Body of pancreas (tissue), 4 donors: ENCODE results near the gene CTAGE1. TPM values are rescaled to one million over a fixed set of nuclear protein-coding genes. Genes with fewer than 3 reads are reported as not detected.

Source experiments
- ATAC-seq: fragments of 150-250 bp; one replicate; pipeline ENCODE4 v1.9.1; 2016
- DNase-seq, 4 donors: peaks; one replicate each; pipeline ENCODE4 v3.0.0-alpha.2; 2019
- H3K27ac ChIP-seq, 4 donors: fragments of 200-600 bp; sonication (generic); 1 replicate in 3 of 4; 2 replicates in 1 of 4; pipeline versions ENCODE4 v1.5.1 to v1.6.1; 2016 to 2019; ENCODE audit warnings: mild to moderate bottlenecking in 1 of 4, mixed read lengths in 1 of 4, moderate library complexity in 1 of 4
- H3K27me3 ChIP-seq, 2 donors: fragments of 200-600 bp; sonication (generic); one replicate each; pipeline ENCODE4 v1.6.0; 2016; ENCODE audit warnings: mild to moderate bottlenecking in 1 of 2
- H3K36me3 ChIP-seq, 2 donors: fragments of 200-600 bp; sonication (generic); replicated peaks in 1 of 2; 2 replicates each; pipeline ENCODE4 v1.5.1; 2016; ENCODE audit warnings: low read depth in 2 of 2; ENCODE audit not compliant: insufficient read depth in 1 of 2
- H3K4me1 ChIP-seq: fragments of 200-600 bp; sonication (generic); one replicate; pipeline ENCODE4 v1.6.0; 2016
- H3K4me3 ChIP-seq, 2 donors: fragments of 200-600 bp; sonication (generic); 1 replicate in 1 of 2; 2 replicates in 1 of 2; pipeline ENCODE4 v1.5.1; 2016 to 2019
- H3K9me3 ChIP-seq, 3 donors: fragments of 200-600 bp; sonication (generic); 1 replicate in 2 of 3; 2 replicates in 1 of 3; pipeline ENCODE4 v1.5.1; 2016
- POLR2A ChIP-seq, 3 donors: fragments of 450-650 bp; IDR thresholded peaks; one replicate each; pipeline ENCODE4 v1.6.1; 2016; ENCODE audit warnings: antibody characterized with exemption in 3 of 3, mild to moderate bottlenecking in 2 of 3
- WGBS, 2 donors: methylation state at CpG; one replicate each; pipeline ENCODE4 v1.1.5; 2017; 5-methylcytosine and 5-hydroxymethylcytosine counted together
- intact Hi-C: fragments of 100-400 bp; cut with DNase I; formaldehyde crosslinking; loops from one replicate; pipeline ENCODE4 v1.15.1; 2023
- total RNA-seq, 2 donors: library from RNA; depleted of rRNA; stranded (reverse); fragments of >200 nt; gene quantifications; one replicate each; pipeline ENCODE4 v1.1.0, GENCODE V29; 2016
- TF ChIP-seq, protein P1 (sequence below), 7 experiments: fragments of 450-650 bp in 4 of 7; fragments of 200-600 bp in 3 of 7; sonication (generic) in 3 of 7; IDR thresholded peaks; one replicate each; pipeline ENCODE4 v1.5.1; 2016 to 2019; ENCODE audit warnings: antibody characterized with exemption in 7 of 7

Gene CTAGE1
- total RNA-seq, 2 donors from 2014 or later, result not detected

DNA sequence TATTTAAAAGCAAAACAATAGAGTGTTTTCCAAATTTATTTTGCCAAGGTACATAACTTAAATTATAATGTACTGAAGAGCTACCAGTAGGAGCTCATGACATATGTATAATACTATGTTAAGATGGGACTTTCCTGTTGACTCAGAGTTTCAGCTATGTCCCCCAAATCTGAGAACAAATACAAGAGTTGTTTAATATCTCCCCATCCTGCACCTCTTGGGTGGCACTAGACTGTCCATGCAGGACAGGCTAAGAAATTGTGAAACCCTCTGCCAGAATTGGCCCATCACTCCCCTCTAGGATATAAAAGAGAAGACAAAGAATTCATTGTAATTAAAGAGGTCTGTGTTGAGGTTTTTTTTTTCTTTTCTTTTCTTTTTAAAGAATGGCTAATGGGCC, 21.7 kb upstream of the CTAGE1 start:
- Histone ChIP-seq H3K27ac (no peak overlapping the region), H3K4me1 (no peaks in the 10 kb centered on the region), H3K27me3 (no peaks in the 10 kb centered on the region), H3K36me3 (no peaks in the 10 kb centered on the region), H3K4me3 (no peak overlapping the region), H3K9me3 (no peaks in the 10 kb centered on the region)
- intact Hi-C loops, result no loop called here
- no peak for TF ChIP-seq POLR2A (IDR thresholded peaks at IDR 0.05)
- TF ChIP-seq, protein P1, sequence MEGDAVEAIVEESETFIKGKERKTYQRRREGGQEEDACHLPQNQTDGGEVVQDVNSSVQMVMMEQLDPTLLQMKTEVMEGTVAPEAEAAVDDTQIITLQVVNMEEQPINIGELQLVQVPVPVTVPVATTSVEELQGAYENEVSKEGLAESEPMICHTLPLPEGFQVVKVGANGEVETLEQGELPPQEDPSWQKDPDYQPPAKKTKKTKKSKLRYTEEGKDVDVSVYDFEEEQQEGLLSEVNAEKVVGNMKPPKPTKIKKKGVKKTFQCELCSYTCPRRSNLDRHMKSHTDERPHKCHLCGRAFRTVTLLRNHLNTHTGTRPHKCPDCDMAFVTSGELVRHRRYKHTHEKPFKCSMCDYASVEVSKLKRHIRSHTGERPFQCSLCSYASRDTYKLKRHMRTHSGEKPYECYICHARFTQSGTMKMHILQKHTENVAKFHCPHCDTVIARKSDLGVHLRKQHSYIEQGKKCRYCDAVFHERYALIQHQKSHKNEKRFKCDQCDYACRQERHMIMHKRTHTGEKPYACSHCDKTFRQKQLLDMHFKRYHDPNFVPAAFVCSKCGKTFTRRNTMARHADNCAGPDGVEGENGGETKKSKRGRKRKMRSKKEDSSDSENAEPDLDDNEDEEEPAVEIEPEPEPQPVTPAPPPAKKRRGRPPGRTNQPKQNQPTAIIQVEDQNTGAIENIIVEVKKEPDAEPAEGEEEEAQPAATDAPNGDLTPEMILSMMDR (IDR thresholded peaks at IDR 0.05), result no peak
- DNase-seq (no peak), ATAC-seq (no peak)

DNA sequence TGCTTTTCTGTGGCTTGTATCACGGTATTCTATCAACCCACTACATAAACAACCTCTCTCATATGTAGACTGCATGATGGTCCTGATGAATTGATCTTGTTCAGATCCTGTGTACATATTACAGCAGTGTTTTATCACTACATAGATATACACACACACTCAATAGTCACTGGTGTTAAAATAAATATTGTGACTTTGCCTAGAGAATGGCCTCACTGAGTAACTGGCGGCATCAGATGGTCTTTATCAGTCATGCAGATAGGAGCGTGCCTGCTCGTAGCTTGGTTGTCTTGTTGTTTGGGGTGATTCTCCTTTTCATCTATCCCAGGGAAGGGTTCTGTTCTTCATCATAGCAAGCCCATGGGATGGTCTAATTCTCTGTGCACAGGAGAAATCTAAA, 18.4 kb upstream of the CTAGE1 start:
- 61 to 65% methylated on average over 4 of the region's 4 CpGs for WGBS, 2 donors
- H3K4me1 ChIP-seq, result peaks cover 13% of the 10 kb centered on the region
- intact Hi-C loops, result no loop called here
- no peak overlapping the region for H3K4me3 ChIP-seq
- DNase-seq (no peak), ATAC-seq (no peak)
- no peaks in the 10 kb centered on the region for H3K36me3 ChIP-seq
- TF ChIP-seq, protein P1 (IDR thresholded peaks at IDR 0.05), result no peak
- no peaks in the 10 kb centered on the region for H3K9me3 ChIP-seq
- no peak overlapping the region for H3K27ac ChIP-seq
- no peaks in the 10 kb centered on the region for H3K27me3 ChIP-seq

DNA sequence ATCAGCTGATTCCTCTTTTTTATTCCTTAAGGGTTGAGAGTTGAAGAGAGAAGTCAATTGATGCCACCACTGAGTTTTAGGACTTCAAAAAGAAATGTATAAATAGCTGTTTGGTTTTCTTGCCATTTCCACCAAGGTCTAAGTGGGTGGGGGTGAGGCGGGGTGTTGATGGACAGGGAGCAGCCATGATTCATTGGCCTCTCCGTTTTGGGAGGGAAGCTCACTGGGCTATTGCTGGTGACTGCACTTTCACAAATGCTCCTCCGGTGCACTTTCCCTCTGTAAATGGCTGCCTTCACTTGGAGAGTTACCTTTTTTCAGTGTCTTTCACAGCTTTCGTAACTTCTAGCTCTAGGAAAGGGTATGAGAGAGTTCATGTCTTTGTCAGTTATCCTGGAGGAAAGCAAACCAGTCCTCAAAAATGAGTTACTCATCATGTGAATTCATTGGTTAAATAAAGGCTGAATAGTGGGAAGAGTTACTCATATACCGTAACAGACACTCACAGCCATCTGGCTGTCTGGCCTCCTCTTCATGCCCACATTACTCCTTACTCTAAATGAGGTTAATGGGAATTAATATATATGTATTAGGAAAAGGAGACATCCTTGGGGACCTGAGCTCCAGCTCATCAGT, 17.4 kb upstream of the CTAGE1 start:
- Histone ChIP-seq H3K4me1 (peaks cover 13% of the 10 kb centered on the region), H3K36me3 (no peaks in the 10 kb centered on the region), H3K27me3 (no peaks in the 10 kb centered on the region), H3K9me3 (no peaks in the 10 kb centered on the region), H3K27ac (no peak overlapping the region), H3K4me3 (no peak overlapping the region)
- intact Hi-C loops, result no loop called here
- ATAC-seq (no peak), DNase-seq (no peak)
- TF ChIP-seq, protein P1 (IDR thresholded peaks at IDR 0.05), result no peak
- TF ChIP-seq POLR2A (IDR thresholded peaks at IDR 0.05), result no peak
- 82 to 89% methylated on average over 5 of the region's 5 CpGs for WGBS, 2 donors

DNA sequence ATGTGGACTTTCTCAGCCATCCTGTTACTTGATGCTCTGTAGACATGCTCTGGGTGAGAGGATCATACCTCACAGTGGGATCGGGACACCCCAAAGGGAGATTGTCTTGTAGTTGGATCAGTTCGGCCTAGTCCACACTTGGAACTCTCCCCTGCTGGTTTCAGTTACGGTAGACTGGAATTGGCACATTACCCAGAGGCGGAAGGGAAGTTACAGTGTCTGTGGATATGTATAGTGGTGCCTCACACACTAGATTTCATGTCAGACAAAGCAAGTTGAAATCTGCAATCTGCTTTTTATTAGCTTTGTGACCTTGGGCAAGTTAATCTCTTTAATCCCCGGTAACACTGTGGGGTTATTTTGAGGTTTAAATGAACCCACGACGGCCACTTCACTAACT, 16.2 kb upstream of the CTAGE1 start:
- Histone ChIP-seq H3K27ac (no peak overlapping the region), H3K27me3 (no peaks in the 10 kb centered on the region), H3K9me3 (no peaks in the 10 kb centered on the region), H3K4me3 (no peak overlapping the region), H3K36me3 (no peaks in the 10 kb centered on the region), H3K4me1 (peaks cover 23% of the 10 kb centered on the region)
- DNase-seq (no peak), ATAC-seq (no peak)
- intact Hi-C loops, result no loop called here
- 76 to 83% methylated on average over 7 of the region's 7 CpGs for WGBS, 2 donors
- no peak for TF ChIP-seq POLR2A (IDR thresholded peaks at IDR 0.05)
- TF ChIP-seq, protein P1 (IDR thresholded peaks at IDR 0.05), result no peak

DNA sequence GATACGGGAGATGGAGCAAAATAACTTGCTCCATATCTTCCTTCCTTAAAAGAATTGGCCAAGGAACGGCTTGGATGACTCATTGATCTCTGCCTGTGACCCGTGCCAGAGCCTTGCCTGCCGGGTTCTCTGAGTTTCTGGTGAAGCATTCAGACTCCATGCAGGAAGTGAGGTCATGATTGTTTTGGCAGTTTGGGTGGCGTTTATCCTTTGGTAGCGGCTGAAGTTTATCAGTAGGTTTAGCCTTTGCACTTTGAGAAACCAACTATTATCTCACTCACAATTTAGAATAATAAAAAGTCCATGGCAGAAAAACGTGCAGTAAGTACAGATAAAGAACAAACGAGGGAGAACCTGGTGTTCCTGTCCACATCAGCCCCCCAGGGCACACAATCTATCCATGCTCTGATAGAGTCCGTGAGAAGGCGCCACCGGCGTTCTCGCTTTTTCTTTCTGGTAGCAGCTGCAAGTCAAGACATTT, 15.0 kb upstream of the CTAGE1 start:
- no peaks in the 10 kb centered on the region for H3K9me3 ChIP-seq
- H3K4me1 ChIP-seq, result peaks cover 35% of the 10 kb centered on the region
- ATAC-seq (peak; percentile 96), DNase-seq (peak; percentile 85 to 93 (median 90))
- 22 to 33% methylated on average over 13 of the region's 13 CpGs for WGBS, 2 donors
- H3K36me3 ChIP-seq, result no peaks in the 10 kb centered on the region
- TF ChIP-seq, protein P1 (IDR thresholded peaks at IDR 0.05), result no peak
- peak in 2 of 3 donors; percentile 11 to 22 for TF ChIP-seq POLR2A (IDR thresholded peaks at IDR 0.05)
- H3K4me3 ChIP-seq, result no peak overlapping the region
- H3K27me3 ChIP-seq, result no peaks in the 10 kb centered on the region
- H3K27ac ChIP-seq, result peak overlapping the region; percentile 19 to 78 (median 72)
- intact Hi-C loops, result no loop called here
